ENCODE results near the gene ADAMTSL2. TPM values are rescaled to one million over a fixed set of nuclear protein-coding genes. Genes with fewer than 3 reads are reported as not detected.

The ADAMTSL2 gene
- total RNA-seq, 1 donor from 2014 or later, result 0.16 TPM

GRCh38 chr9:133538851-133539833 is 4.6 kb downstream of the ADAMTSL2 start:
- H3K9me3 Mint-ChIP-seq, result no peaks in the 10 kb centered on the region
- no peak overlapping the region for H3K27ac Mint-ChIP-seq (ENCODE audit: unreplicated experiment)
- no peaks in the 10 kb centered on the region for H3K36me3 Mint-ChIP-seq (ENCODE audit: low read depth)
- TF ChIP-seq CTCF (conservative IDR thresholded peaks at IDR 0.05), result no peak
- DNase-seq (ENCODE audit: low read depth, low spot score), result no peak
- no peak overlapping the region for H3K4me3 Mint-ChIP-seq
- peaks cover 4% of the 10 kb centered on the region for H3K27me3 Mint-ChIP-seq (ENCODE audit: low read depth)
- peaks cover 12% of the 10 kb centered on the region for H3K4me1 Mint-ChIP-seq

GRCh38 chr9:133539991-133540697 is 5.6 kb downstream of the ADAMTSL2 start:
- Mint-ChIP-seq H3K9me3 (no peaks in the 10 kb centered on the region), H3K27ac (ENCODE audit: unreplicated experiment) (peak overlapping the region; percentile 19), H3K4me3 (no peak overlapping the region), H3K36me3 (ENCODE audit: low read depth) (no peaks in the 10 kb centered on the region), H3K4me1 (peaks cover 12% of the 10 kb centered on the region), H3K27me3 (ENCODE audit: low read depth) (peaks cover 4% of the 10 kb centered on the region)
- DNase-seq (ENCODE audit: low read depth, low spot score), result no peak
- TF ChIP-seq CTCF (conservative IDR thresholded peaks at IDR 0.05), result no peak

GRCh38 chr9:133540698-133541025 is 6.2 kb downstream of the ADAMTSL2 start:
- Mint-ChIP-seq H3K27ac (ENCODE audit: unreplicated experiment) (no peak overlapping the region), H3K9me3 (no peaks in the 10 kb centered on the region), H3K4me3 (no peak overlapping the region), H3K27me3 (ENCODE audit: low read depth) (peaks cover 4% of the 10 kb centered on the region), H3K4me1 (peaks cover 12% of the 10 kb centered on the region), H3K36me3 (ENCODE audit: low read depth) (no peaks in the 10 kb centered on the region)
- TF ChIP-seq CTCF (conservative IDR thresholded peaks at IDR 0.05), result no peak
- no peak for DNase-seq (ENCODE audit: low read depth, low spot score)

GRCh38 chr9:133542002-133542401 is 7.5 kb downstream of the ADAMTSL2 start:
- H3K36me3 Mint-ChIP-seq (ENCODE audit: low read depth), result no peaks in the 10 kb centered on the region
- H3K9me3 Mint-ChIP-seq, result no peaks in the 10 kb centered on the region
- TF ChIP-seq CTCF (conservative IDR thresholded peaks at IDR 0.05), result no peak
- H3K4me3 Mint-ChIP-seq, result no peak overlapping the region
- peaks cover 4% of the 10 kb centered on the region for H3K27me3 Mint-ChIP-seq (ENCODE audit: low read depth)
- DNase-seq (ENCODE audit: low read depth, low spot score), result no peak
- no peak overlapping the region for H3K27ac Mint-ChIP-seq (ENCODE audit: unreplicated experiment)
- peaks cover 12% of the 10 kb centered on the region for H3K4me1 Mint-ChIP-seq

GRCh38 chr9:133543772-133544467 is 9.4 kb downstream of the ADAMTSL2 start:
- peaks cover 4% of the 10 kb centered on the region for H3K27me3 Mint-ChIP-seq (ENCODE audit: low read depth)
- H3K36me3 Mint-ChIP-seq (ENCODE audit: low read depth), result no peaks in the 10 kb centered on the region
- peaks cover 16% of the 10 kb centered on the region for H3K4me1 Mint-ChIP-seq
- TF ChIP-seq CTCF (conservative IDR thresholded peaks at IDR 0.05), result no peak
- no peak for DNase-seq (ENCODE audit: low read depth, low spot score)
- H3K4me3 Mint-ChIP-seq, result no peak overlapping the region
- H3K9me3 Mint-ChIP-seq, result no peaks in the 10 kb centered on the region
- H3K27ac Mint-ChIP-seq (ENCODE audit: unreplicated experiment), result peak overlapping the region; percentile 86
